ENCODE results near the gene CDK5RAP2.

DNA sequence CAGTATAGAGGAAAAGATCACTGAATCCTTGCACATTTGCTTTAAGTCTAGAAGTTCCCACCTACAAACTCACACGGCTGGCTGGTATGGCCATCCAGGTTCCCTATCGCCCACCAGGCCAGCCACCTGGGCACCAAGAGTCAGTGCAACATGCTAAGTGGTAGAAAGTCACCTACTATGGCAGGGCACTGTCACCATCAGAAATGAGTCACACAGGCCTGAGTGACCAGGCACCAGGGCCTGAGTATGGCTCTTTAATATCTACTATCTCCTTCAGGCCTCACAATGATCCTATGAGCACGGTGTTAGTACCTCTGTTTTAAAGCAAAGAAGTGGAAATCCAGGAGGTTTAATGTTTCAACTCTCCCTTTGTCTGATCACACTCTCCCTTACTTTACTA, 156.2 kb downstream of the CDK5RAP2 start:
- TF ChIP-seq, protein P1, sequence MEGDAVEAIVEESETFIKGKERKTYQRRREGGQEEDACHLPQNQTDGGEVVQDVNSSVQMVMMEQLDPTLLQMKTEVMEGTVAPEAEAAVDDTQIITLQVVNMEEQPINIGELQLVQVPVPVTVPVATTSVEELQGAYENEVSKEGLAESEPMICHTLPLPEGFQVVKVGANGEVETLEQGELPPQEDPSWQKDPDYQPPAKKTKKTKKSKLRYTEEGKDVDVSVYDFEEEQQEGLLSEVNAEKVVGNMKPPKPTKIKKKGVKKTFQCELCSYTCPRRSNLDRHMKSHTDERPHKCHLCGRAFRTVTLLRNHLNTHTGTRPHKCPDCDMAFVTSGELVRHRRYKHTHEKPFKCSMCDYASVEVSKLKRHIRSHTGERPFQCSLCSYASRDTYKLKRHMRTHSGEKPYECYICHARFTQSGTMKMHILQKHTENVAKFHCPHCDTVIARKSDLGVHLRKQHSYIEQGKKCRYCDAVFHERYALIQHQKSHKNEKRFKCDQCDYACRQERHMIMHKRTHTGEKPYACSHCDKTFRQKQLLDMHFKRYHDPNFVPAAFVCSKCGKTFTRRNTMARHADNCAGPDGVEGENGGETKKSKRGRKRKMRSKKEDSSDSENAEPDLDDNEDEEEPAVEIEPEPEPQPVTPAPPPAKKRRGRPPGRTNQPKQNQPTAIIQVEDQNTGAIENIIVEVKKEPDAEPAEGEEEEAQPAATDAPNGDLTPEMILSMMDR (IDR thresholded peaks at IDR 0.05), result no peak
- TF ChIP-seq EP300 (IDR thresholded peaks at IDR 0.05) (no peak), POLR2AphosphoS5 (IDR thresholded peaks at IDR 0.05) (no peak), POLR2A (IDR thresholded peaks at IDR 0.05) (no peak)

Measured in sigmoid colon (tissue), 4 donors.